Smooth muscle cell of the brain vasculature (primary cell): ENCODE measurements around the gene POR.
"Not testable (repeated sequence)": the region's sequence is repeated elsewhere in the genome, so short reads cannot be mapped to it uniquely, and the experiment has no call there.

Experiments used
- DNase-seq: peaks from one replicate; pipeline ENCODE4 v3.0.0-alpha.2; 2012; ENCODE audit warnings: low read depth, low spot score

The POR gene

GRCh38 chr7:75991531-75992082 lies 76.7 kb downstream of the POR start:
- DNase-seq, result no peak

- no peak for DNase-seq
Observed at GRCh38 chr7:75992083-75992755, 77.3 kb downstream of the POR start.

- no peak for DNase-seq
Observed at GRCh38 chr7:75993689-75994387, 78.9 kb downstream of the POR start.

- peak; percentile 73 for DNase-seq
Observed at GRCh38 chr7:75994388-75995051, 79.6 kb downstream of the POR start, which contains the start of gene TMEM120A. Gene TMEM120A, minus strand, starts transcription at chr7:75994595. Its CDS starts 25 bp downstream, at chr7:75994570.

- DNase-seq, result no peak
Observed at GRCh38 chr7:75995052-75995471, 80.1 kb downstream of the POR start.

GRCh38 chr7:75995996-75996395 lies 81.0 kb downstream of the POR start:
- no peak for DNase-seq

GRCh38 chr7:75996476-75996875 lies 81.5 kb downstream of the POR start:
- no peak for DNase-seq

GRCh38 chr7:75998038-75998437 lies 83.1 kb downstream of the POR start:
- no peak for DNase-seq

GRCh38 chr7:76000566-76000965 lies 85.6 kb downstream of the POR start:
- no peak for DNase-seq

GRCh38 chr7:76002139-76002538 lies 87.2 kb downstream of the POR start:
- no peak for DNase-seq

- no peak for DNase-seq
Observed at GRCh38 chr7:76002822-76003221, 87.9 kb downstream of the POR start.

GRCh38 chr7:76003351-76003750 lies 88.4 kb downstream of the POR start:
- DNase-seq, result no peak

- not testable (repeated sequence) for DNase-seq
Observed at GRCh38 chr7:76005004-76005403, 90.0 kb downstream of the POR start.

- DNase-seq, result no peak
Observed at GRCh38 chr7:76008156-76008687, 93.3 kb downstream of the POR start.

GRCh38 chr7:76009672-76010600 lies 95.0 kb downstream of the POR start:
- DNase-seq, result no peak

- DNase-seq, result peak; percentile 17
Observed at GRCh38 chr7:76011442-76011861, 96.5 kb downstream of the POR start.

- no peak for DNase-seq
Observed at GRCh38 chr7:76016191-76016947, 101.4 kb downstream of the POR start.

- DNase-seq, result not testable (repeated sequence)
Observed at GRCh38 chr7:76018520-76018919, 103.6 kb downstream of the POR start.

GRCh38 chr7:76020031-76020714 lies 105.2 kb downstream of the POR start:
- DNase-seq, result peak; percentile 32
